Activated CD4-positive, alpha-beta T cell treated with anti-CD3 and anti-CD28 coated beads, Interleukin-10, Interleukin-2, amounts not matched to agents 100 ng/mL and 50 ng/mL, durations not matched to agents 16 hours and 8 hours (primary cell): ENCODE measurements around the gene PPP2R2D.
"Not testable (repeated sequence)": the region's sequence is repeated elsewhere in the genome, so short reads cannot be mapped to it uniquely, and the experiment has no call there.

Experiments used
- DNase-seq: peaks from one replicate; pipeline ENCODE4 v3.0.0-alpha.2; 2020

Gene PPP2R2D

GRCh38 chr10:131869344-131869743 lies 31.5 kb upstream of the PPP2R2D start:
- no peak for DNase-seq

- DNase-seq, result no peak
These were observed 30.4 kb upstream of the PPP2R2D start for GRCh38 chr10:131870411-131870810.

- no peak for DNase-seq
These were observed 29.8 kb upstream of the PPP2R2D start for GRCh38 chr10:131870831-131871672.

- no peak for DNase-seq
These were observed 29.2 kb upstream of the PPP2R2D start for GRCh38 chr10:131871673-131872005.

GRCh38 chr10:131872011-131872826 lies 28.6 kb upstream of the PPP2R2D start:
- no peak for DNase-seq

GRCh38 chr10:131872827-131873375 lies 27.9 kb upstream of the PPP2R2D start:
- no peak for DNase-seq

- peak; percentile 69 for DNase-seq
These were observed 25.8 kb upstream of the PPP2R2D start for GRCh38 chr10:131874991-131875451.

- DNase-seq, result no peak
These were observed 25.3 kb upstream of the PPP2R2D start for GRCh38 chr10:131875501-131875900.

- no peak for DNase-seq
These were observed 24.8 kb upstream of the PPP2R2D start for GRCh38 chr10:131876017-131876416.

- no peak for DNase-seq
These were observed 24.3 kb upstream of the PPP2R2D start for GRCh38 chr10:131876508-131876907.

GRCh38 chr10:131880016-131880590 lies 20.7 kb upstream of the PPP2R2D start:
- no peak for DNase-seq

GRCh38 chr10:131881104-131881880 lies 19.5 kb upstream of the PPP2R2D start:
- DNase-seq, result no peak

GRCh38 chr10:131882151-131882550 lies 18.7 kb upstream of the PPP2R2D start:
- DNase-seq, result no peak

GRCh38 chr10:131882590-131883451 lies 18.0 kb upstream of the PPP2R2D start:
- no peak for DNase-seq

GRCh38 chr10:131883621-131884393 lies 17.0 kb upstream of the PPP2R2D start:
- not testable (repeated sequence) for DNase-seq

- peak; percentile 82 for DNase-seq
These were observed 15.2 kb upstream of the PPP2R2D start for GRCh38 chr10:131885391-131886165.

GRCh38 chr10:131886237-131886636 lies 14.6 kb upstream of the PPP2R2D start:
- no peak for DNase-seq

GRCh38 chr10:131888186-131888604 lies 12.6 kb upstream of the PPP2R2D start:
- DNase-seq, result no peak

- DNase-seq, result no peak
These were observed 11.1 kb upstream of the PPP2R2D start for GRCh38 chr10:131889755-131890154.
